HepG2 (cell line): ENCODE measurements around the gene TNFAIP3. TPM values are rescaled to one million over a fixed set of nuclear protein-coding genes. Genes with fewer than 3 reads are reported as not detected.
"Not testable (repeated sequence)": the region's sequence is repeated elsewhere in the genome, so short reads cannot be mapped to it uniquely, and the experiment has no call there.

ENCODE experiments used
- ATAC-seq: fragments of 200-7000 bp; cut with Tn5 transposase; 3 replicates; pipeline ENCODE4 v1.9.1; 2020; ENCODE audit warnings: mild to moderate bottlenecking, moderate library complexity
- BruUV-seq: library from RNA; stranded (reverse); fragments of 400-500 nt; replicated peaks from 2 replicates; lab custom pipeline; 2021; lab: Mats Ljungman, UMichigan
- CTCF ChIA-PET: fragments of 300-600 bp; formaldehyde crosslinking; extraction: SDS; loops from one replicate; lab custom pipeline; 2021; ENCODE audit warnings: low total read pairs, inconsistent platforms, low intra/inter-chr PET ratio; lab: Yijun Ruan, JAX
- POLR2A ChIA-PET: fragments of 350-600 bp; sonication (Branson Sonifier 250); formaldehyde crosslinking; loops from one replicate; lab custom pipeline; 2020; ENCODE audit warnings: antibody characterized with exemption, inconsistent platforms; lab: Yijun Ruan, JAX
- DNase-seq: peaks from one replicate; pipeline ENCODE4 v3.0.0-alpha.2; 2015; ENCODE audit warnings: low spot score
- FAIRE-seq: peaks from 3 replicates; lab custom pipeline; 2011; peaks lifted over from hg19 to GRCh38; lab: Jason Lieb, UNC
- H2AFZ ChIP-seq: one replicate; pipeline ENCODE4 v1.6.1; 2011; ENCODE audit warnings: low read length, inconsistent platforms
- H3K27ac ChIP-seq: fragments of 300-600 bp; 3 replicates; pipeline ENCODE4 v1.8.0; 2011; ENCODE audit warnings: mixed run types, mild to moderate bottlenecking, mixed read lengths, low read length, inconsistent platforms; ENCODE audit not compliant: insufficient read depth; ENCODE audit errors: extremely low read length
- H3K27me3 ChIP-seq, 2 experiments: fragments of 200-600 bp in 1 of 2; 2 replicates in 1 of 2; 3 replicates in 1 of 2; pipeline versions ENCODE4 v1.6.0 to v1.8.0; 2011; ENCODE audit warnings: low read length in 2 of 2, mild to moderate bottlenecking in 2 of 2, moderate library complexity in 2 of 2, inconsistent platforms in 1 of 2; ENCODE audit not compliant: insufficient read depth in 2 of 2, control insufficient read depth in 1 of 2
- H3K36me3 ChIP-seq, 2 experiments: fragments of 200-600 bp in 1 of 2; replicated peaks in 1 of 2; 2 replicates in 1 of 2; 3 replicates in 1 of 2; pipeline versions ENCODE4 v1.5.1 to v1.8.0; 2011; ENCODE audit warnings: low read length in 2 of 2, inconsistent platforms in 1 of 2; ENCODE audit not compliant: insufficient read depth in 2 of 2, control insufficient read depth in 1 of 2
- H3K4me1 ChIP-seq: 2 replicates; pipeline ENCODE4 v1.5.1; 2012; ENCODE audit warnings: low read length, inconsistent platforms; ENCODE audit not compliant: insufficient read depth
- H3K4me2 ChIP-seq: 2 replicates; pipeline ENCODE4 v1.6.0; 2011; ENCODE audit warnings: low read depth, low read length, inconsistent platforms
- H3K4me3 ChIP-seq, 3 experiments: fragments of 200-600 bp in 1 of 3; sonication (generic), shearing (Covaris generic) in 1 of 3; replicated peaks in 1 of 3; 2 replicates each; pipeline ENCODE4 v1.5.1; 2011 to 2016; ENCODE audit warnings: low read length in 3 of 3, inconsistent platforms in 2 of 3, low read depth in 2 of 3, mild to moderate bottlenecking in 2 of 3, control low read depth in 1 of 3, mixed read lengths in 1 of 3; ENCODE audit not compliant: insufficient read depth in 1 of 3
- H3K79me2 ChIP-seq: one replicate; pipeline ENCODE4 v1.6.1; 2011; ENCODE audit warnings: low read length, inconsistent platforms; ENCODE audit not compliant: insufficient read depth
- H3K9ac ChIP-seq: 2 replicates; pipeline ENCODE4 v1.6.0; 2011; ENCODE audit warnings: mild to moderate bottlenecking, low read depth, low read length, inconsistent platforms; ENCODE audit not compliant: insufficient read depth
- H3K9me3 ChIP-seq: 2 replicates; pipeline ENCODE4 v1.5.1; 2012; ENCODE audit warnings: mild to moderate bottlenecking, low read length
- H4K20me1 ChIP-seq: 2 replicates; pipeline ENCODE4 v1.6.0; 2011; ENCODE audit warnings: inconsistent platforms, mild to moderate bottlenecking, low read length, moderate library complexity; ENCODE audit not compliant: insufficient read depth
- ATF7 ChIP-seq, 2 experiments: fragments of 450-650 bp in 1 of 2; sonication (generic) in 1 of 2; formaldehyde crosslinking in 1 of 2; IDR thresholded peaks; 2 replicates each; pipeline versions ENCODE4 v1.4.0 to v1.6.1; 2016 to 2020; ENCODE audit warnings: antibody characterized with exemption in 1 of 2, mild to moderate bottlenecking in 1 of 2, missing genetic modification reagents in 1 of 2
- CREB1 ChIP-seq, 2 experiments: fragments of 450-650 bp in 1 of 2; IDR thresholded peaks; 2 replicates each; pipeline ENCODE4 v1.6.1; 2016 to 2017; ENCODE audit warnings: control low read depth in 1 of 2, mild to moderate bottlenecking in 1 of 2, missing compliant biosample characterization in 1 of 2, missing genetic modification characterization in 1 of 2
- DBP ChIP-seq: sonication (generic); formaldehyde crosslinking; IDR thresholded peaks from 2 replicates; pipeline ENCODE4 v1.4.0; 2020; ENCODE audit warnings: missing genetic modification reagents; ENCODE audit errors: not compliant biosample characterization
- DMTF1 ChIP-seq: sonication (generic); formaldehyde crosslinking; IDR thresholded peaks from 2 replicates; pipeline ENCODE4 v1.4.0; 2020; ENCODE audit warnings: mild to moderate bottlenecking, missing genetic modification reagents
- MAFK ChIP-seq, 2 experiments: IDR thresholded peaks in 1 of 2; conservative IDR thresholded peaks in 1 of 2; 2 replicates each; pipeline ENCODE4 v1.6.1; 2011; ENCODE audit warnings: improper control_type of control experiment in 2 of 2, low read length in 2 of 2
- ZNF770 ChIP-seq: sonication (generic); formaldehyde crosslinking; IDR thresholded peaks from 2 replicates; pipeline ENCODE4 v1.5.0; 2020; ENCODE audit warnings: mild to moderate bottlenecking, missing genetic modification reagents
- WGBS: methylation state at CpG from one replicate; pipeline ENCODE4 v1.1.6; 2017; ENCODE audit warnings: low lambda C conversion rate; 5-methylcytosine and 5-hydroxymethylcytosine counted together
- in situ Hi-C: cut with HindIII; loops from 2 replicates; pipeline ENCODE4 v1.10.0; 2017; ENCODE audit warnings: low pct_unique_long_range_greater_than_20kb; ENCODE audit not compliant: extremely low pct_ligation_motif_present
- intact Hi-C: fragments of 100-400 bp; cut with micrococcal nuclease; formaldehyde crosslinking; loops from one replicate; pipeline ENCODE4 v1.10.0; 2022; ENCODE audit not compliant: unreplicated experiment
- polyA plus RNA-seq, 8 experiments: library from polyadenylated mRNA; depleted of rRNA in 3 of 8; stranded (reverse) in 7 of 8; unstranded in 1 of 8; fragments of >200 nt; fragmentation: Illumina TruSeq in 4 of 8; extraction: Trizol in 4 of 8; gene quantifications; 2 replicates each; pipeline versions ENCODE4 v1.2.1 to v1.2.3, GENCODE V29; 2011 to 2016; ENCODE audit warnings: low read depth in 4 of 8, missing spikeins in 1 of 8, mixed read lengths in 1 of 8; ENCODE audit not compliant: insufficient read depth in 1 of 8
- total RNA-seq, 5 experiments: library from RNA; depleted of rRNA; stranded (reverse); fragments of >200 nt; fragmentation: Illumina TruSeq; extraction: Trizol; gene quantifications; 2 replicates each; pipeline ENCODE4 v1.2.3, GENCODE V29; 2016; ENCODE audit warnings: low read depth in 1 of 5

Gene TNFAIP3
- total and polyA plus RNA-seq, 2 of the 13 experiments (the other 11 are each of a cell fraction or from before 2014, with no cell fraction given) = 28.2 to 47.1 TPM

DNA sequence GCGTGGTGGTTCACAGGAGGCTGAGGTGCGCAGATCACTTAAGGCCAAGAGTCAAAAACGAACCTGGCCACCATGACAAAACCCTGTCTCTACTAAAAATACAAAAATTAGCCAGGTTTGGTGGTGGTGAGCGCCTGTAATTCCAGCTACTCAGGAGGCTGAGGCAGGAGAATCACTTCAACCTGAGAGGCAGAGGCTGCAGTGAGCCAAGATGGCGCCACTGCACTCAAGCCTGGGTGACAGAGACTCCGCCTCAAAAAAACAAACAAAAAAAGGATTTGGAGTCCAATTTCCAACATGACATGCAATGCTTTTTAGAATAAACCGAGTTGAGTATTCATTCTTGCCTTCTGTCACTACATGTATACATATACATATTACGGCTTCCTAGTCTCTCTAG is 27.3 kb downstream of the TNFAIP3 start:
- 52% methylated on average over 8 of the region's 8 CpGs for WGBS
- FAIRE-seq, DNase-seq, BruUV-seq, CTCF ChIA-PET, H3K4me3 ChIP-seq, H2AFZ ChIP-seq, in situ Hi-C loops, H3K9ac ChIP-seq, H3K27me3 ChIP-seq, H4K20me1 ChIP-seq, ATAC-seq, H3K9me3 ChIP-seq, H3K27ac ChIP-seq, POLR2A ChIA-PET, H3K79me2 ChIP-seq, H3K36me3 ChIP-seq, H3K4me2 ChIP-seq: not testable (repeated sequence)
- TF ChIP-seq ZNF770 = peak; percentile 40; the same call in 1 of the 2 replicates
- intact Hi-C loops = loop anchor here (5.0 kb wide), 1 partner anchor 33 kb away; no protein-coding TSS in a partner anchor
- peaks cover 17% of the 10 kb centered on the region for H3K4me1 ChIP-seq

DNA sequence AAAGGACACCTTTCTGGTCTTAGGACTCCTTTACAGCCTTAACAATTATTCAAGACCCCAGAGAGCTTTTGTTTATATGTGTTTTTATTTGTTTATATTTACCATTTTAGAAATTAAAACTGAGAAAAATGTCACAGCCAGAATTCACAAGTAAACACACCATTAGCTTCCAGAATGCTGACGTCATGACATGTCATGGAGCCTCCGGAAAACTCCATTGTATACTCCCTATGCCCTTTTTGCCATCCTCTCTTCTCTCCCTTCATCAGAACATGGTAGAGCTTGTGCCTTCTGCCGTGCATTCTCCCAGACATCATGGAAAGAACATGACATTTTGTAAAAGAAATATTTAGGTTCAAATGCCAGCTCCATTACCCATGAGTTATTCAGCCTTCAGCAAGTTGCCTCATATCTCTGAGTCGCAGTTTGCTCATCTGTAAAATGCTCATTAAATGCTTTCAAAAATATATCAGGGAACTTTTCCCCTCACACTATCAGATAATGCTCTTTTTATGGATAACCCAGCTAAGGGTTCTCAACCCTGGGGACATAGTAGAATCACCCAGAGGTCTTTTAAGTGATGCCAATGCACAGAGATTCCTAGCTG is 27.8 kb downstream of the TNFAIP3 start:
- no peak overlapping the region for H3K27ac ChIP-seq
- H3K36me3 ChIP-seq = no peaks in the 10 kb centered on the region
- FAIRE-seq (no peak), DNase-seq (no peak), ATAC-seq (no peak)
- peaks cover 17% of the 10 kb centered on the region for H3K4me1 ChIP-seq
- no peaks in the 10 kb centered on the region for H4K20me1 ChIP-seq
- intact Hi-C loops (loop anchor here (5.0 kb wide), 1 partner anchor 32 kb away; no protein-coding TSS in a partner anchor), in situ Hi-C loops (no loop called here)
- no peak overlapping the region for H3K4me3 ChIP-seq
- H3K9me3 ChIP-seq = no peaks in the 10 kb centered on the region
- no peak overlapping the region for H3K9ac ChIP-seq
- no peaks in the 10 kb centered on the region for H3K79me2 ChIP-seq
- TF ChIP-seq CREB1 (IDR thresholded peaks at IDR 0.05) = peak; percentile 91
- no peak for TF ChIP-seq CREB1 (CRISPR knock-in tag; IDR thresholded peaks at IDR 0.05)
- TF ChIP-seq DMTF1 (CRISPR knock-in tag) = no peak
- TF ChIP-seq MAFK (conservative IDR thresholded peaks at IDR 0.05 in 1 of 2, IDR thresholded peaks at IDR 0.05 in 1 of 2; ENCODE audit: low read length in 2 of 2) = peak in 1 of 2 experiments; percentile 24; a peak in 1 of 4 replicates
- TF ChIP-seq ATF7 (IDR thresholded peaks at IDR 0.05) = peak; percentile 70; the same call in 1 of the 2 replicates
- no peak for TF ChIP-seq ATF7 (CRISPR knock-in tag; IDR thresholded peaks at IDR 0.05)
- no peak for TF ChIP-seq DBP (CRISPR knock-in tag)
- CTCF ChIA-PET = no interaction called here
- WGBS = 57% methylated on average over 4 of the region's 4 CpGs
- H2AFZ ChIP-seq = no peak overlapping the region
- BruUV-seq = no TSS peak
- POLR2A ChIA-PET = no interaction called here
- H3K4me2 ChIP-seq = no peak overlapping the region
- H3K27me3 ChIP-seq = no peaks in the 10 kb centered on the region; a peak in 1 of 5 replicates
